Endothelial cell of umbilical vein (primary cell): ENCODE measurements around the gene PRSS57. TPM values are rescaled to one million over a fixed set of nuclear protein-coding genes. Genes with fewer than 3 reads are reported as not detected.

Source experiments
- BruUV-seq: library from RNA; stranded (reverse); fragments of 400-500 nt; replicated peaks from 2 replicates; lab custom pipeline; 2021; lab: Mats Ljungman, UMichigan
- CTCF ChIA-PET: fragments of 300-600, 350-600 bp; sonication (Branson Sonifier 250); formaldehyde crosslinking; loops from one replicate; lab custom pipeline; 2021; ENCODE audit warnings: antibody characterized with exemption, inconsistent platforms; lab: Charles Lee
- POLR2A ChIA-PET: fragments of 300-600, 350-600 bp; sonication (Branson Sonifier 250); formaldehyde crosslinking; loops from one replicate; lab custom pipeline; 2021; ENCODE audit warnings: antibody characterized with exemption, inconsistent platforms; lab: Charles Lee
- DNase-seq: peaks from one replicate; pipeline ENCODE4 v3.0.0-alpha.2; 2011; ENCODE audit warnings: low read depth, low spot score
- FAIRE-seq: peaks from 2 replicates; lab custom pipeline; 2011; peaks lifted over from hg19 to GRCh38; lab: Jason Lieb, UNC
- H2AFZ ChIP-seq: 2 replicates; pipeline ENCODE4 v1.6.0; 2012; ENCODE audit warnings: low read depth, low read length, control low read depth, inconsistent platforms
- H3K27ac ChIP-seq: 2 replicates; pipeline ENCODE4 v1.5.1; 2011; ENCODE audit warnings: low read depth, mild to moderate bottlenecking, control low read depth, low read length, moderate library complexity; ENCODE audit not compliant: insufficient read depth
- H3K27me3 ChIP-seq, 2 experiments: 2 replicates each; pipeline versions ENCODE4 v1.6.0 to v1.6.1; 2011; ENCODE audit warnings: low read length in 2 of 2, mixed read lengths in 1 of 2; ENCODE audit not compliant: control insufficient read depth in 2 of 2, insufficient read depth in 2 of 2
- H3K36me3 ChIP-seq, 2 experiments: 2 replicates in 1 of 2; 3 replicates in 1 of 2; pipeline ENCODE4 v1.5.1; 2011; ENCODE audit warnings: low read length in 2 of 2, mild to moderate bottlenecking in 1 of 2, moderate library complexity in 1 of 2; ENCODE audit not compliant: control insufficient read depth in 2 of 2, insufficient read depth in 2 of 2; ENCODE audit errors: extremely low read depth in 1 of 2
- H3K4me1 ChIP-seq: 3 replicates; pipeline ENCODE4 v1.5.1; 2011; ENCODE audit warnings: mild to moderate bottlenecking, low read length; ENCODE audit not compliant: control insufficient read depth, insufficient read depth; ENCODE audit errors: extremely low read depth
- H3K4me2 ChIP-seq: 2 replicates; pipeline ENCODE4 v1.6.1; 2011; ENCODE audit warnings: low read length, control low read depth, mixed read lengths; ENCODE audit not compliant: insufficient read depth
- H3K4me3 ChIP-seq, 3 experiments: fragments of 200-600 bp in 1 of 3; sonication (generic), shearing (Covaris generic) in 1 of 3; replicated peaks in 1 of 3; 2 replicates each; pipeline ENCODE4 v1.5.1; 2011 to 2016; ENCODE audit warnings: control low read depth in 3 of 3, low read length in 3 of 3, mild to moderate bottlenecking in 2 of 3, inconsistent platforms in 1 of 3, low read depth in 1 of 3, moderate library complexity in 1 of 3; ENCODE audit not compliant: insufficient read depth in 1 of 3
- H3K79me2 ChIP-seq: 2 replicates; pipeline ENCODE4 v1.6.0; 2012; ENCODE audit warnings: low read length, inconsistent platforms; ENCODE audit not compliant: control insufficient read depth, insufficient read depth
- H3K9ac ChIP-seq: replicated peaks from 2 replicates; pipeline ENCODE3; 2011; ENCODE audit warnings: low read length, control low read depth; ENCODE audit not compliant: insufficient read depth; ENCODE audit errors: extremely low read depth
- H3K9me1 ChIP-seq: replicated peaks from 3 replicates; pipeline ENCODE4 v1.6.0; 2011; ENCODE audit warnings: mild to moderate bottlenecking, low read length; ENCODE audit not compliant: control insufficient read depth, insufficient read depth; ENCODE audit errors: extremely low read depth
- H3K9me3 ChIP-seq: replicated peaks from 2 replicates; pipeline ENCODE4 v1.5.1; 2012; ENCODE audit warnings: low read length, inconsistent platforms; ENCODE audit not compliant: control insufficient read depth, insufficient read depth
- H4K20me1 ChIP-seq: replicated peaks from 2 replicates; pipeline ENCODE3; 2011; ENCODE audit warnings: mild to moderate bottlenecking, low read length; ENCODE audit not compliant: control insufficient read depth, insufficient read depth; ENCODE audit errors: extremely low read depth
- CTCF ChIP-seq, 2 donors: IDR thresholded peaks; 1 replicate in 1 of 2; 2 replicates in 1 of 2; pipeline ENCODE4 v1.5.1; 2011; ENCODE audit warnings: low read length in 2 of 2, mild to moderate bottlenecking in 2 of 2, moderate library complexity in 2 of 2, control low read depth in 1 of 2, inconsistent platforms in 1 of 2, low read depth in 1 of 2; ENCODE audit not compliant: insufficient read depth in 1 of 2; ENCODE audit errors: extremely low read depth in 1 of 2
- EZH2 ChIP-seq: IDR thresholded peaks from 2 replicates; pipeline ENCODE4 v1.6.1; 2012; ENCODE audit warnings: borderline replicate concordance, low read depth, mild to moderate bottlenecking, moderate library complexity, low read length, inconsistent platforms; ENCODE audit not compliant: severe bottlenecking
- FOS ChIP-seq: IDR thresholded peaks from 2 replicates; pipeline ENCODE4 v1.6.1; 2011; ENCODE audit warnings: mild to moderate bottlenecking, low read length, moderate library complexity, borderline replicate concordance; ENCODE audit not compliant: insufficient read depth
- GATA2 ChIP-seq: IDR thresholded peaks from 2 replicates; pipeline ENCODE4 v1.7.0; 2011; ENCODE audit warnings: low read depth, mild to moderate bottlenecking, moderate library complexity, mixed read lengths, low read length; ENCODE audit not compliant: insufficient read length, insufficient read depth
- JUN ChIP-seq: IDR thresholded peaks from 2 replicates; pipeline ENCODE4 v1.6.1; 2011; ENCODE audit warnings: borderline replicate concordance, low read depth; ENCODE audit not compliant: insufficient read length, insufficient read depth
- MAX ChIP-seq: IDR thresholded peaks from 2 replicates; pipeline ENCODE4 v1.6.1; 2011; ENCODE audit not compliant: insufficient read depth, insufficient read length
- MYC ChIP-seq: IDR thresholded peaks from one replicate; pipeline ENCODE4 v1.6.1; 2011; ENCODE audit warnings: mild to moderate bottlenecking, low read depth, low read length
- POLR2A ChIP-seq: IDR thresholded peaks from 2 replicates; pipeline ENCODE4 v1.6.1; 2012; ENCODE audit warnings: low read depth, mild to moderate bottlenecking, control low read depth, low read length
- POLR2AphosphoS5 ChIP-seq: IDR thresholded peaks from 2 replicates; pipeline ENCODE4 v1.6.1; 2012; ENCODE audit warnings: low read depth, mild to moderate bottlenecking, control low read depth, low read length, moderate library complexity; ENCODE audit not compliant: insufficient read depth
- dilution Hi-C: fragments of 300-500 bp; cut with MboI; formaldehyde crosslinking; loops from one replicate; pipeline ENCODE4 v1.15.0; 2019; ENCODE audit warnings: low sequenced_read_pairs; ENCODE audit not compliant: extremely low pct_ligation_motif_present
- intact Hi-C: fragments of 100-400 bp; cut with micrococcal nuclease; formaldehyde crosslinking; loops from one replicate; pipeline ENCODE4 v1.10.0; 2022
- polyA plus RNA-seq, 4 experiments: library from polyadenylated mRNA; depleted of rRNA in 3 of 4; stranded (reverse) in 3 of 4; unstranded in 1 of 4; fragments of >200 nt; gene quantifications; 2 replicates each; pipeline versions ENCODE4 v1.2.1 to v1.2.3, GENCODE V29; 2011 to 2012; ENCODE audit warnings: missing spikeins in 1 of 4
- total RNA-seq: library from RNA; stranded (reverse); gene quantifications from 2 replicates; pipeline ENCODE4 v1.2.3, GENCODE V29; 2021

Gene PRSS57
- total and polyA plus RNA-seq, 2 donors (not counting 3 experiments of a cell fraction or from before 2014, with no cell fraction given) = not detected

- no peak overlapping the region for H2AFZ ChIP-seq
- dilution Hi-C loops = no loop called here
- FAIRE-seq (no peak), DNase-seq (no peak)
- no peaks in the 10 kb centered on the region for H3K9me3 ChIP-seq
- H3K36me3 ChIP-seq = no peaks in the 10 kb centered on the region
- TF ChIP-seq CTCF (IDR thresholded peaks at IDR 0.05; ENCODE audit: extremely low read depth in 1 of 2, insufficient read depth in 1 of 2, low read depth in 1 of 2, low read length in 2 of 2) = no peak
- TF ChIP-seq JUN = no peak
- TF ChIP-seq MYC = no peak
- no peak for TF ChIP-seq POLR2A
- TF ChIP-seq POLR2AphosphoS5 = no peak
- TF ChIP-seq GATA2 = no peak
- TF ChIP-seq MAX = no peak
- TF ChIP-seq FOS = no peak
- no peak for TF ChIP-seq EZH2
- no peaks in the 10 kb centered on the region for H3K79me2 ChIP-seq
- no peaks in the 10 kb centered on the region for H4K20me1 ChIP-seq
- no peaks in the 10 kb centered on the region for H3K27me3 ChIP-seq
- H3K4me3 ChIP-seq = no peak overlapping the region
- H3K4me2 ChIP-seq = no peak overlapping the region
- BruUV-seq = no TSS peak
- H3K9ac ChIP-seq = no peak overlapping the region
- no peaks in the 10 kb centered on the region for H3K9me1 ChIP-seq
- H3K27ac ChIP-seq = no peak overlapping the region
- ChIA-PET CTCF (interaction anchor here (0.7 kb wide), 1 partner anchor 9 kb away, joined by 3 read pairs; no protein-coding TSS in a partner anchor), POLR2A (no interaction called here)
- no peaks in the 10 kb centered on the region for H3K4me1 ChIP-seq
- intact Hi-C loops = no loop called here
Measured at GRCh38 chr19:743168-743687, 48.0 kb upstream of the PRSS57 start.
